Fibroblast of lung (primary cell): ENCODE data around the gene CCNA2. TPM values are rescaled to one million over a fixed set of nuclear protein-coding genes. Genes with fewer than 3 reads are reported as not detected.
A peak's percentile ranks its signal among the peaks of the same experiment; 100 is the strongest.

Experiments used
- DNase-seq, 2 donors: peaks; one replicate each; pipeline versions ENCODE4 v3.0.0 to v3.0.0-alpha.2; 2010; ENCODE audit warnings: low read depth in 2 of 2
- H2AFZ ChIP-seq: 2 replicates; pipeline ENCODE4 v1.5.1; 2012; ENCODE audit warnings: low read length, control low read depth, inconsistent platforms
- H3K27ac ChIP-seq: 2 replicates; pipeline ENCODE4 v1.5.1; 2011; ENCODE audit warnings: low read length, control low read depth; ENCODE audit not compliant: insufficient read depth
- H3K27me3 ChIP-seq: 2 replicates; pipeline ENCODE4 v1.5.1; 2011; ENCODE audit warnings: mild to moderate bottlenecking, low read length; ENCODE audit not compliant: control insufficient read depth, insufficient read depth
- H3K36me3 ChIP-seq: 2 replicates; pipeline ENCODE4 v1.5.1; 2011; ENCODE audit warnings: low read length; ENCODE audit not compliant: control insufficient read depth, insufficient read depth
- H3K4me1 ChIP-seq: 2 replicates; pipeline ENCODE4 v1.5.1; 2011; ENCODE audit warnings: low read length; ENCODE audit not compliant: control insufficient read depth, insufficient read depth; ENCODE audit errors: extremely low read depth
- H3K4me2 ChIP-seq: 2 replicates; pipeline ENCODE4 v1.5.1; 2011; ENCODE audit warnings: low read length, control low read depth; ENCODE audit not compliant: insufficient read depth; ENCODE audit errors: extremely low read depth
- H3K4me3 ChIP-seq, 4 experiments: fragments of 200-600 bp in 1 of 4; sonication (generic) in 1 of 4; replicated peaks in 1 of 4; 2 replicates each; pipeline ENCODE4 v1.5.1; 2011 to 2016; ENCODE audit warnings: low read length in 4 of 4, low read depth in 3 of 4, mild to moderate bottlenecking in 3 of 4, control low read depth in 2 of 4, inconsistent platforms in 1 of 4, mixed read lengths in 1 of 4; ENCODE audit not compliant: insufficient read depth in 1 of 4; ENCODE audit errors: control extremely low read depth in 1 of 4
- H3K79me2 ChIP-seq: 2 replicates; pipeline ENCODE4 v1.5.1; 2012; ENCODE audit warnings: mild to moderate bottlenecking, low read length, inconsistent platforms; ENCODE audit not compliant: control insufficient read depth, insufficient read depth
- H3K9ac ChIP-seq: 2 replicates; pipeline ENCODE4 v1.5.1; 2011; ENCODE audit warnings: mild to moderate bottlenecking, low read length, control low read depth; ENCODE audit not compliant: insufficient read depth
- H3K9me3 ChIP-seq: 2 replicates; pipeline ENCODE4 v1.5.1; 2012; ENCODE audit warnings: low read depth, low read length; ENCODE audit not compliant: control insufficient read depth, insufficient read depth
- H4K20me1 ChIP-seq: 2 replicates; pipeline ENCODE4 v1.5.1; 2011; ENCODE audit warnings: low read length; ENCODE audit not compliant: control insufficient read depth, insufficient read depth; ENCODE audit errors: extremely low read depth
- EZH2 ChIP-seq: IDR thresholded peaks from 2 replicates; pipeline ENCODE4 v1.5.1; 2012; ENCODE audit warnings: low read length, control low read depth, mild to moderate bottlenecking; ENCODE audit errors: missing control alignments
- polyA plus RNA-seq, 2 donors: library from polyadenylated mRNA; depleted of rRNA in 1 of 2; stranded (reverse) in 1 of 2; unstranded in 1 of 2; fragments of >200 nt; gene quantifications; 2 replicates each; pipeline ENCODE4 v1.2.1, GENCODE V29; 2011 to 2012; ENCODE audit warnings: missing spikeins in 1 of 2
- total RNA-seq: library from RNA; depleted of rRNA; stranded (reverse); fragments of >200 nt; gene quantifications from 2 replicates; pipeline ENCODE4 v1.2.1, GENCODE V29; 2014
- TF ChIP-seq, protein P1 (sequence below), 2 donors: IDR thresholded peaks in 1 of 2; conservative IDR thresholded peaks in 1 of 2; 1 replicate in 1 of 2; 2 replicates in 1 of 2; pipeline ENCODE4 v1.5.1; 2011 to 2012; ENCODE audit warnings: low read length in 2 of 2, control low read depth in 1 of 2, inconsistent platforms in 1 of 2, low read depth in 1 of 2, mild to moderate bottlenecking in 1 of 2

Gene CCNA2
- total and polyA plus RNA-seq, 2 donors (not counting 1 experiment from before 2014, with no cell fraction given), result 12.6 to 14.9 TPM

DNA sequence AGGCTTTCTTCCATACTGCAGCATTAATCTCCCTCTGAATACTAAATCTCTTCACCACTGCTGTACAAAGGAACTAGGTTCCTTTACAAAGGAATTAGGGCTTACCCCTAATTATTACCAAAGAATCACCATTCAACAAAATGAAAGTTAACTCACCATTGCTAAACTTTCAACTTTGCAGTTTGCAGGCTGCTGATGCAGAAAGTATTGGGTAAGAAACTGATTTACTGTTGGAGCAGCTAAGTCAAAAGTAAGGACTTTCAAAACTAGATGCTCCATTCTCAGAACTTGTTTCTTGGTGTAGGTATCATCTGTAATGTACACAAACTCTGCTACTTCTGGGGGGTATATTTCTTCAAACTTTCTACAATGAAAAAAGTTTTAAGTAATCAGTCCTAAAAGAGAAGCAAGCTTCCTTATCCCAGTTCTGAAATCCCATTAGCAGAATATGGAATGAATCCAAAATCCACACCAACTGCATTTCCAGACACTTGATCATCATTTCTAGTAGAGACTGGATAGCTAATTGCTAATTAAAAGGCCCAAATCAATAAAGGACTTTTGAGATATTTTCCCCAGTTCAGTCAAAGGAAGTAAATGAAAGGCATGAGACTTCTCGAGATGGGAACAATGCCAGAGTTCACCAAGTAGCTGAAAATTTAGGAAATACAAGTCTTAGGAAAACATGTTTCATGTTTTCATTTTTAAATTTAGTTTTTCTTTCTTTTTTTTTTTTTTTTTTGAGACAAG, 4.3 kb downstream of the CCNA2 start:
- H3K79me2 ChIP-seq, result peaks cover 48% of the 10 kb centered on the region
- no peaks in the 10 kb centered on the region for H4K20me1 ChIP-seq
- peak; percentile 18 to 59 for DNase-seq
- no peaks in the 10 kb centered on the region for H3K36me3 ChIP-seq
- no peak overlapping the region for H3K27ac ChIP-seq
- no peak overlapping the region for H3K4me3 ChIP-seq
- H3K4me2 ChIP-seq, result no peak overlapping the region
- no peak overlapping the region for H2AFZ ChIP-seq
- no peak overlapping the region for H3K9ac ChIP-seq
- no peaks in the 10 kb centered on the region for H3K27me3 ChIP-seq
- no peaks in the 10 kb centered on the region for H3K9me3 ChIP-seq
- no peaks in the 10 kb centered on the region for H3K4me1 ChIP-seq
- TF ChIP-seq, protein P1, sequence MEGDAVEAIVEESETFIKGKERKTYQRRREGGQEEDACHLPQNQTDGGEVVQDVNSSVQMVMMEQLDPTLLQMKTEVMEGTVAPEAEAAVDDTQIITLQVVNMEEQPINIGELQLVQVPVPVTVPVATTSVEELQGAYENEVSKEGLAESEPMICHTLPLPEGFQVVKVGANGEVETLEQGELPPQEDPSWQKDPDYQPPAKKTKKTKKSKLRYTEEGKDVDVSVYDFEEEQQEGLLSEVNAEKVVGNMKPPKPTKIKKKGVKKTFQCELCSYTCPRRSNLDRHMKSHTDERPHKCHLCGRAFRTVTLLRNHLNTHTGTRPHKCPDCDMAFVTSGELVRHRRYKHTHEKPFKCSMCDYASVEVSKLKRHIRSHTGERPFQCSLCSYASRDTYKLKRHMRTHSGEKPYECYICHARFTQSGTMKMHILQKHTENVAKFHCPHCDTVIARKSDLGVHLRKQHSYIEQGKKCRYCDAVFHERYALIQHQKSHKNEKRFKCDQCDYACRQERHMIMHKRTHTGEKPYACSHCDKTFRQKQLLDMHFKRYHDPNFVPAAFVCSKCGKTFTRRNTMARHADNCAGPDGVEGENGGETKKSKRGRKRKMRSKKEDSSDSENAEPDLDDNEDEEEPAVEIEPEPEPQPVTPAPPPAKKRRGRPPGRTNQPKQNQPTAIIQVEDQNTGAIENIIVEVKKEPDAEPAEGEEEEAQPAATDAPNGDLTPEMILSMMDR (conservative IDR thresholded peaks at IDR 0.05 in 1 of 2, IDR thresholded peaks at IDR 0.05 in 1 of 2; ENCODE audit: low read depth in 1 of 2, low read length in 2 of 2), result no peak
- TF ChIP-seq EZH2, result no peak

DNA sequence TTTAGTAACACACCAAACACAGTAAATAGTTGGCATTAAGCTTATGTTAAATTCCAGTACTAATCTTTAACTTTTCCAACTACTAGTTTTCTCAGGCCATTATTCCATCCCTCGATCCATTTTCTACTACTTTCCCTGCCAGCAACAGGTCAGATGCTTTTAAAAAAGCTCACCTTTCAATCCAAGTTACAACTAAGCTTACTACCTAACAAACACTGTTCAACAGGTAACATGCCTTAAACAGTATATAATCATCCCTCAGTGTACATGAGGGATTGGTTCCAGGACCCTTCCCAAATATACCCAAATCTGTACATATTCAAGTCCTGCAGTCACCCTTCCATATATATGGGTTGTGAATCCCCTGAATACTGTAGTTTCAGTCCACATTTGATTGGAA, 5.5 kb downstream of the CCNA2 start:
- DNase-seq, result no peak
- Histone ChIP-seq H3K9ac (no peak overlapping the region), H3K4me3 (no peak overlapping the region), H3K79me2 (peaks cover 44% of the 10 kb centered on the region), H4K20me1 (no peaks in the 10 kb centered on the region), H3K4me2 (no peak overlapping the region), H3K36me3 (no peaks in the 10 kb centered on the region), H3K27me3 (no peaks in the 10 kb centered on the region), H3K9me3 (no peaks in the 10 kb centered on the region), H2AFZ (no peak overlapping the region), H3K4me1 (no peaks in the 10 kb centered on the region), H3K27ac (no peak overlapping the region)
- TF ChIP-seq, protein P1 (conservative IDR thresholded peaks at IDR 0.05 in 1 of 2, IDR thresholded peaks at IDR 0.05 in 1 of 2; ENCODE audit: low read depth in 1 of 2, low read length in 2 of 2), result no peak
- no peak for TF ChIP-seq EZH2

DNA sequence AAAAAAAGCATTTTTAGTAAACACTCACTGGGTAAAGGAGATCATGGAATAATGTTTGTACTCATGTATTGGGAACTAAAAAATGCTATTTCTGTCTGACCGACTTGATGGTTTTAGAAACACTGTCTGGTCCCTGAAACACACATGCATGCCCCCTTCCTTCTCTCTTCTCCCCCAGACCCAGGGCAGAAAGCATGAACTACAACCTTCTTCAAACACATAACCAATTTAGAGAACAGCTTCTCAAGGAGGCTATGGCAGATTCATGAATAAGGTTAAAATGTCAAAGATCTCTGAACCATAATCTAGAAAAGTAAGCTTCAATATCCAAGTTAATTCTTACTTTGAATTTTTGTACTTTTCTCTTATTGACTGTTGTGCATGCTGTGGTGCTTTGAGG, 6.0 kb downstream of the CCNA2 start:
- Histone ChIP-seq H2AFZ (no peak overlapping the region), H3K9me3 (no peaks in the 10 kb centered on the region), H3K9ac (no peak overlapping the region), H3K4me3 (no peak overlapping the region), H3K36me3 (peaks cover 2% of the 10 kb centered on the region), H3K27ac (no peak overlapping the region), H3K4me1 (no peaks in the 10 kb centered on the region), H3K79me2 (peaks cover 39% of the 10 kb centered on the region), H3K27me3 (no peaks in the 10 kb centered on the region), H3K4me2 (no peak overlapping the region), H4K20me1 (no peaks in the 10 kb centered on the region)
- no peak for DNase-seq
- no peak for TF ChIP-seq EZH2
- TF ChIP-seq, protein P1 (conservative IDR thresholded peaks at IDR 0.05 in 1 of 2, IDR thresholded peaks at IDR 0.05 in 1 of 2; ENCODE audit: low read depth in 1 of 2, low read length in 2 of 2), result no peak
